AG04449 (cell line): ENCODE measurements around the gene DAZAP2.

Experiments used
- CTCF ChIA-PET: fragments of 350-600 bp; formaldehyde crosslinking; extraction: SDS; loops from one replicate; lab custom pipeline; 2021; ENCODE audit warnings: antibody characterized with exemption; lab: Yijun Ruan, JAX
- POLR2A ChIA-PET: fragments of 400-600, 350-600 bp; formaldehyde crosslinking; extraction: SDS; loops from one replicate; lab custom pipeline; 2020; ENCODE audit warnings: antibody characterized with exemption, inconsistent platforms; lab: Yijun Ruan, JAX
- DNase-seq: peaks from one replicate; pipeline ENCODE4 v3.0.0-alpha.2; 2010; ENCODE audit warnings: low read depth, low spot score
- H3K4me3 ChIP-seq: 2 replicates; pipeline ENCODE4 v1.5.1; 2011; ENCODE audit warnings: low read depth, mild to moderate bottlenecking, control low read depth, low read length
- CTCF ChIP-seq: IDR thresholded peaks from one replicate; pipeline ENCODE4 v1.5.1; 2011; ENCODE audit warnings: mild to moderate bottlenecking, moderate library complexity, low read length, control low read depth, inconsistent platforms; ENCODE audit not compliant: insufficient read depth; ENCODE audit errors: missing control alignments

The DAZAP2 gene

DNA sequence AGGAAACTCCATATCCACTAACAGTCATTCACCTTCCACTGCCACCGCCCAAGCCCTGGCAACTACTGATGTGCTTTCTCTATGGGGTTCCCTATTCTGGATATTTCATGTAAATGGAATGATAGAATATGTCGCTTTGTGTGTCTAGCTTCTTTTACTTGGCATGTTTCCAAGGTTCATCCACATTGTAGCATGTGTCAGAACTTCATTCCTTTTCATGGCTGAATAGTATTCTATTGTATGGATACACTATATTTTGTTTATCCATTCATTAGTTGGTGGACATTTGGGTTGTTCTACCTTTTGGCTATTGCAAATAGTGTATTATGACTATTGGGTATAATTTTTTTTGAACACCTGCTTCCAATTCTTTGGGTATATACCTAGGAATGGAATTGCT, 29.4 kb upstream of the DAZAP2 start:
- H3K4me3 ChIP-seq, result no peak overlapping the region
- DNase-seq, result no peak
- CTCF ChIA-PET, result no interaction called here
- POLR2A ChIA-PET, result no interaction called here
- no peak for TF ChIP-seq CTCF

- no peak for TF ChIP-seq CTCF
- CTCF ChIA-PET, result interaction anchor here (0.9 to 1.1 kb wide), 2 partner anchors 9 to 130 kb away, joined by 3 to 4 read pairs; no protein-coding TSS in a partner anchor
- DNase-seq, result no peak
- no peak overlapping the region for H3K4me3 ChIP-seq
- POLR2A ChIA-PET, result no interaction called here
Observed at GRCh38 chr12:51210690-51211395, 27.8 kb upstream of the DAZAP2 start.

DNA sequence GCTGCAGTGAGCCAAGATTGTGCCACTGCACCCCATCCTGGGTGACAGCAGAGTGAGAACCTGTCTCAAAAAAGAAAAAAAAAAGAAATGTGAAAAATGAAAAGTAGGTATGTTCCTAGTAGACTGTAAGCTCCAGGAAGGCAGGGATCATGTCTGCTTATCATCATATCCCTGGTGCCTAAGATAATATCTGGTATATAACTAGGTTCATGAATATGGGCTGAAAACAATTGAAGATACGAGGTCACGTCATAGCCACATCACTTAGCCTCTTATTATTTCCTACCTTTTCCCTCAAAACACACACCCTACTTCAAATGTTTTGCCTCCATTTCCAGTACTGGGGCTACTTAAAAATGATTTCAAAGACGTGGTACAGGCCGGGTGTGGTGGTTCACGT, 23.7 kb upstream of the DAZAP2 start:
- TF ChIP-seq CTCF, result no peak
- CTCF ChIA-PET, result interaction anchor here (0.6 to 1.6 kb wide), 3 partner anchors 124 to 399 kb away, joined by 3 to 5 read pairs (median 3); no protein-coding TSS in a partner anchor
- POLR2A ChIA-PET, result no interaction called here
- no peak for DNase-seq
- H3K4me3 ChIP-seq, result no peak overlapping the region

GRCh38 chr12:51216642-51217041, 22.0 kb upstream of the DAZAP2 start:
- POLR2A ChIA-PET, result interaction anchor here (0.6 to 1.9 kb wide), 2 partner anchors 16 to 22 kb away, joined by 3 to 11 read pairs; partner anchors contain the start of gene DAZAP2
- H3K4me3 ChIP-seq, result peak overlapping the region; percentile 77
- TF ChIP-seq CTCF, result no peak
- no peak for DNase-seq
- CTCF ChIA-PET, result interaction anchor here (1.0 to 3.9 kb wide), 2 partner anchors 22 to 125 kb away, joined by 3 to 27 read pairs; partner anchors contain the start of gene DAZAP2

DNA sequence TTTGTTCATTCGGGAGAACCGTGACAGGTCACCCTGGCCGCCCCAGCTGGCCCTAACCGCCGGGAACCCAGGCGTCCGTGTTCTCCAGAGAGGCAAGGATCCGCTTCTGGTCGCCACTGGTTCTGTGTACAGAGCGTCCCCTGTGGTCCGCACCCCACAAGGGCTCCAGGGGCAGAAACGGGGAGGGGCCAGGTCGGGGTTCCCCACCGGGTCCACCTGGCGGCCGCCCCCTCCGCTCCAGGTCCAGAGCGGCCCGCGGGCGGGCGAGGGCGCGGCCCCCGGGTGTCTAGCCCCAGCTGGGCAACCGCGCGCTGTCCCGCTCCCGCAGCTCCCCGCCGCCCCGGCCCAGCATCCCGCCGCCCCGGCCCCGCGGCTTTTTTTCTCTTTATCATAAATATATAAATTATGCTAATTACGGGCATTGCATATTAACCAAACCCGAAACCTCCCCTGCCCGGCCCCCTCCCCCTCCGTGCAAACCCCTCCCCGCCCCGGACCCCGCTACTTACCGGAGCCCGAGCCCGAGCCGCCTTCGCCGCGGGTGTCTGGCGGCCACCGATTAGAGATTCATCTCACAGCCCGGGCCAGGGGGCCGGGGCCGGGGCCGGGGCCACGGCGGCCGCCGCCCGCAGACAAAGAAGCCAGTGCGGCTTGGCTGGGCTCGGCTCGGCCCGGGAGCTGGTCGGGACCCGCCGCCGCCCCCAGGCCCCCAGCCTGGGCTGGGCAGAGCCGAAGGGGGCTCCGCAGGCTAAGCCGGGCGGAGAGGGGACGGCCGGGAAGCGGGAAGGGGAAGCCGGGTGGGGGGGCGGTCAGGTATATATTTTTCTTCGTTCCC, 21.3 kb upstream of the DAZAP2 start:
- ChIA-PET POLR2A (interaction anchor here (0.6 to 1.9 kb wide), 5 partner anchors 16 to 608 kb away, joined by 3 to 15 read pairs (median 4); partner anchors contain the start of genes CSRNP2 and DAZAP2), CTCF (interaction anchor here (1.0 to 3.9 kb wide), 9 partner anchors 12 to 134 kb away, joined by 3 to 27 read pairs (median 4); partner anchors contain the start of gene DAZAP2)
- no peak for DNase-seq
- peak overlapping the region; percentile 77 for H3K4me3 ChIP-seq
- peak; percentile 45 for TF ChIP-seq CTCF
